BLaER1 treated with 17β-estradiol and CSF1 and Interleukin-3, amounts not matched to agents 10 nM and 100 nM (cell line): ENCODE measurements around the gene TUBB2B.
"Not testable (repeated sequence)": the region's sequence is repeated elsewhere in the genome, so short reads cannot be mapped to it uniquely, and the experiment has no call there.

ENCODE experiments used
- H3K27ac ChIP-seq, 11 experiments: shearing (Covaris generic); formaldehyde crosslinking; 2 replicates each; pipeline ENCODE4 v1.8.1; 2022
- H3K27me3 ChIP-seq, 11 experiments: shearing (Covaris generic); formaldehyde crosslinking; 2 replicates each; pipeline ENCODE4 v1.8.1; 2022
- H3K36me3 ChIP-seq, 11 experiments: shearing (Covaris generic); formaldehyde crosslinking; 2 replicates each; pipeline ENCODE4 v1.8.1; 2022
- H3K4me1 ChIP-seq, 10 experiments: shearing (Covaris generic); formaldehyde crosslinking; 2 replicates each; pipeline ENCODE4 v1.8.1; 2022
- H3K4me2 ChIP-seq, 11 experiments: shearing (Covaris generic); formaldehyde crosslinking; 2 replicates each; pipeline ENCODE4 v1.8.1; 2022
- H3K4me3 ChIP-seq, 10 experiments: shearing (Covaris generic); formaldehyde crosslinking; 2 replicates each; pipeline ENCODE4 v1.8.1; 2022
- H3K9ac ChIP-seq, 11 experiments: shearing (Covaris generic); formaldehyde crosslinking; 2 replicates each; pipeline ENCODE4 v1.8.1; 2022
- H3K9me3 ChIP-seq, 11 experiments: shearing (Covaris generic); formaldehyde crosslinking; replicated peaks in 1 of 11; 2 replicates each; pipeline ENCODE4 v1.8.1; 2022
- H4K20me1 ChIP-seq, 11 experiments: shearing (Covaris generic); formaldehyde crosslinking; 2 replicates each; pipeline ENCODE4 v1.8.1; 2022
- Cebpa-rat ChIP-seq, 11 experiments: shearing (Covaris generic); IDR thresholded peaks; 2 replicates each; pipeline ENCODE4 v1.8.1; 2022

The TUBB2B gene

DNA sequence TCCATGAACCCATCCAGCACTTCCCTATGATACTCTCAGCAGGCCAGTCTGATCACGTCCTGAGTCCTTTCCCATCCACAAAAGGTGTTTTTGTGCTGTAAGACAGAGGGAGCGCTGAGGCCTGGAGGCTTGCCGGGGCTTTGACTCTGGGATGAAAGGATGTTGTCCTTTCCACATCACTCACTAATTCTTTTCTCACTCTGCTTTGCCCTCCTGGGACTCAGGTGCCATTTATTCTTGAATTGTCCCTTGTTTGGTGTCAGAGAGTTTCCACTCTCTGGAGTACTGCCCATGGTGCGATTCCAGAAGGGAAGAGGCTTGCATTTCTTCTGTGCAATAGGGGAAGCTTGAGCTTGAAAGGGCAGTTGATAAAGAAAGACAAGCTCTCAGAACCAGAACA, 15.3 kb upstream of the TUBB2B start:
- Histone ChIP-seq H3K4me2 (no peak overlapping the region), H3K27ac (no peak overlapping the region)
- no peak for TF ChIP-seq Cebpa-rat (IDR thresholded peaks at IDR 0.05)

DNA sequence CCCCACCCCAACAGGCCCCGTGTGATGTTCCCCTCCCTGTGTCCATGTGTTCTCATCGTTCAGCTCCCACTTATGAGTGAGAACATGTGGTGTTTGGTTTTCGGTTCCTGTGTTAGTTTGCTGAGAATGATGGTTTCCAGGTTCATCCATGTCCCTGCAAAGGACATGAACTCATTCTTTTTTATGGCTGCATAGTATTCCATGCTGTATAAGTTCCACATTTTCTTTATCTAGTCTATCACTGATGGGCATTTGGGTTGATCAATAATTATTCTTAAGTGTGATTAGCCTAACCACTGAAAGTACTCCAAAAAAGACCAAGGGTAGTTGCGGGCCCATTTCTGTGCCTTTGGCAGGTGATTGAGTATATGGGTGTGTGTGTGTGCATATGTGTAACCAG, 14.3 kb upstream of the TUBB2B start:
- peaks cover 13 to 23% (median 16%) of the 10 kb centered on the region in 10 experiments for H3K4me1 ChIP-seq
- not testable (repeated sequence) for H3K27ac ChIP-seq, H3K9me3 ChIP-seq, H3K9ac ChIP-seq, H3K4me2 ChIP-seq, H3K4me3 ChIP-seq, H3K36me3 ChIP-seq, H4K20me1 ChIP-seq
- peaks cover 0 to 17% (median 3%) of the 10 kb centered on the region in 11 experiments; a peak in 13 of 22 replicates for H3K27me3 ChIP-seq

More for the DNA sequence above, 15.3 kb upstream of the TUBB2B start:
- Histone ChIP-seq H4K20me1 (no peaks in the 10 kb centered on the region), H3K9me3 (no peaks in the 10 kb centered on the region), H3K4me3 (no peak overlapping the region), H3K9ac (no peak overlapping the region), H3K36me3 (no peaks in the 10 kb centered on the region), H3K4me1 (peaks cover 3 to 12% (median 6%) of the 10 kb centered on the region in 10 experiments), H3K27me3 (peaks cover 0 to 8% (median 0%) of the 10 kb centered on the region in 11 experiments; a peak in 8 of 22 replicates)

DNA sequence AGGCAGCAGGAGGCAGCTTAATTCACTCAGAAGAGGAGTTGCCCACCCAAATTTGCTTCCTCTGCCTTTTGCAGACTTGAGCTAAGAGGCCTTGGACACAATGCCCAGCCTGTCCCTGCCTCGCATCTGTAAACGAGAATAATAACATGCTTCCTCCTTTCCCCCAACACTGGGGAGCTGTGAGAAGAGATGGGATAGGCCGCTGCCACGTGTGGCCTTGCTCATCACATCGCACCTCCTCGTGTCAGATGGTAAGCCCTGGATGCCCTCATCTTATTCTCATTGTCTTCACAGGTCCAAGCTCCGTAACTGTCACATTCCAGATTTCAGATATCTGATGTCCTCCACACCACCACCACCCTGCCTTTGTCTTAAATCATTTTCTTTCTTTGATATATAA, 13.1 kb upstream of the TUBB2B start:
- no peak overlapping the region for H3K9ac ChIP-seq
- H3K27me3 ChIP-seq: peaks cover 0 to 29% (median 11%) of the 10 kb centered on the region in 11 experiments; a peak in 14 of 22 replicates
- no peak overlapping the region for H3K4me3 ChIP-seq
- no peaks in the 10 kb centered on the region for H3K9me3 ChIP-seq
- H3K27ac ChIP-seq: no peak overlapping the region
- no peak overlapping the region for H3K4me2 ChIP-seq
- no peak for TF ChIP-seq Cebpa-rat (IDR thresholded peaks at IDR 0.05)
- H3K36me3 ChIP-seq: no peaks in the 10 kb centered on the region
- peaks cover 18 to 34% (median 24%) of the 10 kb centered on the region in 10 experiments for H3K4me1 ChIP-seq
- H4K20me1 ChIP-seq: no peaks in the 10 kb centered on the region

DNA sequence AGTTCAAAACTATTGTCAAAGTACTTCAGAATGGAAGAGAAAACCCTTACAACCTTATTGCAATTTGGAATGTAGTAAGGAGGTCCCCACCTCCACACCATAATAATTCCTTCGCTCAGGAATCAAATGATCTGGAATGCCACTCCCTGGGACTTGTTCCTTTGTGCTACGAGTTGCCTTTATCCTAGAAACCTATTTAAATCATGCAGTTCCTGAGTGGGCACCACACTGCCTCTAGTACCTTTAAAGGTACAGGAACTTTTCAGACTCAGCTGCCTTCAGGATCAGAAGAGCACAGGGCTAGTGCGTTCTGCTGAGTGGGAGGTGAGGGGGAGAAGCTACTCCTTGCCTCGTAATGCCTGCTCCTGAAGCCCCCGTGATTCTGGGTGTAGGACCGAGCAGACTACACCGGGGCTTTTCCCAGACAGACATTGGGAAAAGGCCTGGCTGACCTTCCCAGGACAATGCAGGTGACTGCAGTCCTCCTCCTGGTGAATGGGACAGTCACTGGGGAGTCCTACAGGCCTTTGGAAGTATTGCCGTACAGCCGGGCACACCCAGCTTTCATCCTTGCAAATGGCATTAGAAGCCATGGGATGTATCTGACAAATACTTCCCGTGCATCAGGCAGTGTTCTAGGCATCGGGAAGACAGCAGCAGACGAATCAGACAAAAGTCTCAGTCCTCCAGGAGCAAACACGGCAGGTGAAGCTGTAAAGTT, 11.8 kb upstream of the TUBB2B start:
- Histone ChIP-seq H4K20me1 (no peaks in the 10 kb centered on the region; a peak in 1 of 22 replicates), H3K27ac (no peak overlapping the region), H3K4me1 (peaks cover 19 to 47% (median 26%) of the 10 kb centered on the region in 10 experiments), H3K9ac (no peak overlapping the region), H3K27me3 (peaks cover 0 to 41% (median 21%) of the 10 kb centered on the region in 11 experiments; a peak in 19 of 22 replicates), H3K4me2 (no peak overlapping the region), H3K9me3 (no peaks in the 10 kb centered on the region), H3K36me3 (no peaks in the 10 kb centered on the region), H3K4me3 (no peak overlapping the region)
- TF ChIP-seq Cebpa-rat (IDR thresholded peaks at IDR 0.05): no peak

DNA sequence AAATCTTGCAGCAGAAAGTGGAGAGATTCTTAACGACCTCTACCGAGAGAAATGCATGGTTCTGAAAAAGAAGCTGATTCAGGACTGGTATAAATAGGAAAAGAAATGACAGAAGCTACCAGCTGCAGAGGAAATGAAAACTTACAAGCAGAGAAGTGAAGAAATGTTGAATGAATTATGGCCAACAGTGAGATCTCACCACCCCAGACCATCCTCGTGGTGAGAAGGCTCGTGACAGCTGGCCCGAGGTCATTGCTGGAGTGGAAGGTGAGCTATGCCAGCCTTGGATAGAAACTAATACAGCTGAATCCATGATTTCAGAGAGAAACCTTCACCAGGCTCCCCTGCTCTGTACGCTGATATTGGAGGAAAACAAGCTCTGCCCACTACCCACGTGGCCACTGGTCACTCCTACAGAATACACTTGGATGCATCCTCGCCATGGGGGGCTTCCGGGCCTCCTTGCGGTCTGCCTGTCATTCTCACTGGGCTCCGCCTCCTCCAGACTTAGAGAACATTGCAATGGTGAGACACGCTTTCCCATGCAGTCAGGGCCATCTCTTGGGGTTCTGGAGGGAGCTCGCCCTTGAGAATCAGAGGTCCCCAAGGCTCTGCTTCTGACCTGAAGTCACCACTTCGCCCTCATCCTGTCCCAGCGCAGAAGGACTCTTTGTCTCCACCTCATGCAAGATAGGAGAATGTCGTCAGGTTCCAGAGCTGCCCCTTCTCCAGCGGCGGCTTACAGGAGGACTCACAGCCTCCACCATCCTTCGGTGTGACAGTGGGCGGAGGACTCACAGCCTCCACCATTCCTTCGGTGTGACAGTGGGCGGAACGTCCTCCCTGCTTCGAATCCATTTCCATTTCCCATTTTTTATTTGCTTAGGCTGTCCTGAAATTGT, 10.6 kb upstream of the TUBB2B start:
- Histone ChIP-seq H3K4me1 (peaks cover 19 to 51% (median 26%) of the 10 kb centered on the region in 10 experiments), H3K4me2 (peak overlapping the region; percentile 31 to 79 (median 62)), H3K9me3 (no peaks in the 10 kb centered on the region), H3K9ac (peak overlapping the region in 3 of 11 experiments; percentile 5 to 47 (median 11); a peak in 3 of 22 replicates), H4K20me1 (no peaks in the 10 kb centered on the region; a peak in 1 of 22 replicates), H3K36me3 (no peaks in the 10 kb centered on the region), H3K4me3 (no peak overlapping the region), H3K27ac (peak overlapping the region in 3 of 11 experiments; percentile 23 to 46 (median 41); a peak in 5 of 22 replicates), H3K27me3 (peaks cover 6 to 53% (median 34%) of the 10 kb centered on the region in 11 experiments)
- TF ChIP-seq Cebpa-rat (IDR thresholded peaks at IDR 0.05): no peak

DNA sequence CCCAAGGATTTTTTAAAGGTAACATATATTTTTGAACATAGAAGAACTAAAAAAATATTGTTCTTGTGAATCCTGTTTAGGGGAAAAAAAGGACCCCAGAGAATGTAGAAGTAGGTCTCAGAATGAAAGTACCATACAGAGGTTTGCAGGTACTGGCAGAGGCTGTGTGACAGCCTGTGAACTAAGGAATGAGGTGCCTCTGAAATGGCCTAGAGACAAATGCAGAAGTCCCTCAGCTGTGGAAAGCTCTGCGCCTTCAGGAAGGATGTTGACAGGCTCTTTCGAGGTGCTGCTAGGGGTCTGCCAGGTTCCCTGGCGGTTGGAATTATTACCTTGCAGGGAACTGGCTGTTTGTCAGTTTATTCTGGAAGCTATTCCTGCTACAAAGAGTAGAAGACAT, 8.6 kb upstream of the TUBB2B start:
- no peaks in the 10 kb centered on the region for H3K36me3 ChIP-seq
- TF ChIP-seq Cebpa-rat (IDR thresholded peaks at IDR 0.05): no peak
- H3K27me3 ChIP-seq: peaks cover 26 to 74% (median 54%) of the 10 kb centered on the region in 11 experiments
- H3K9ac ChIP-seq: no peak overlapping the region
- peaks cover 0 to 16% (median 11%) of the 10 kb centered on the region in 11 experiments; a peak in 12 of 22 replicates for H4K20me1 ChIP-seq
- H3K27ac ChIP-seq: no peak overlapping the region
- no peak overlapping the region for H3K4me3 ChIP-seq
- peak overlapping the region in 9 of 11 experiments; percentile 4 to 79 (median 60); a peak in 7 of 22 replicates for H3K4me2 ChIP-seq
- H3K4me1 ChIP-seq: peaks cover 19 to 51% (median 29%) of the 10 kb centered on the region in 10 experiments
- no peaks in the 10 kb centered on the region; a peak in 1 of 22 replicates for H3K9me3 ChIP-seq

DNA sequence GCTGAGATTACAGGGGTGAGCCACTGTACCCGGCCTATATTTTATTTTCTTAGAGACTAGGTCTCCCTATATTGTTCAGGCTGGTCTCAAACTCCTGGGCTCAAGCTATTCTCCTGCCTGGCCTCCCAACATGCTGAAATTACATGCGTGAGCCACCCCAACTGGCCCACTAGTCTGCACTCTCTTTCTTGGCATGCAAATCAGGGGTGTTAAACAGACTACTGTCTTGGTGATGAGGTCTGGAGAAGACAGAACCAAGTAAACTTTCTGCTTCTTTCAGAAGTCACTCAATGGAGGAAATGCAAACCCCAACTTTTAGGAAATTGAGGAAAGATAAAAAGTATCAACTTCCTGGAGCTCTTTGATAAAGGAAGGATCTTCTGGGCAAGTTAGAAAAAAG, 8.0 kb upstream of the TUBB2B start:
- H3K9ac ChIP-seq: no peak overlapping the region
- H3K4me3 ChIP-seq: no peak overlapping the region
- peaks cover 31 to 79% (median 59%) of the 10 kb centered on the region in 11 experiments for H3K27me3 ChIP-seq
- no peak for TF ChIP-seq Cebpa-rat (IDR thresholded peaks at IDR 0.05)
- H3K9me3 ChIP-seq: no peaks in the 10 kb centered on the region; a peak in 1 of 22 replicates
- peaks cover 19 to 51% (median 30%) of the 10 kb centered on the region in 10 experiments for H3K4me1 ChIP-seq
- no peak overlapping the region for H3K27ac ChIP-seq
- H4K20me1 ChIP-seq: peaks cover 0 to 20% (median 14%) of the 10 kb centered on the region in 11 experiments; a peak in 12 of 22 replicates
- H3K4me2 ChIP-seq: peak overlapping the region in 10 of 11 experiments; percentile 4 to 79 (median 40); a peak in 12 of 22 replicates
- H3K36me3 ChIP-seq: no peaks in the 10 kb centered on the region

DNA sequence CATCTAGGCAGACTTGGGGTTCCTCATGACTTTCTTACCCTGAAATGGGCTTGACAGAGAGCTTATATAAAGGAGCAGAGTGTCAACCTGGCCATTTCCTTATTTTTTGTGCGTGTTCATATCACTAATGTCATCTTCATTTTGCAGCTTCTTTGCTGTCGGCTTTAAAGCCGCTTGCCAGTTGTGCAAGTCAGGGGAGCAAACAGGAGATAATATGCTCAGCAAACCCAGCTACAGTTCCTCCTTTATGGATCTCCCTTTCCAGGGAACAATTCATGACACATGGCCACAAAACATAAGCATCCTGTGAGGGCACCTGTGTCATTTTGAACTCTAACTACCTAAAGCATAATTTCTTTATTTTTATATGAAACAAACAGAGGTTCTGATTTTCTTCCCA, 6.5 kb upstream of the TUBB2B start:
- H3K9ac ChIP-seq: no peak overlapping the region
- H3K27ac ChIP-seq: no peak overlapping the region
- H4K20me1 ChIP-seq: peaks cover 0 to 33% (median 27%) of the 10 kb centered on the region in 11 experiments; a peak in 16 of 22 replicates
- peaks cover 28 to 62% (median 40%) of the 10 kb centered on the region in 10 experiments for H3K4me1 ChIP-seq
- H3K36me3 ChIP-seq: no peaks in the 10 kb centered on the region
- TF ChIP-seq Cebpa-rat (IDR thresholded peaks at IDR 0.05): no peak
- no peak overlapping the region for H3K4me3 ChIP-seq
- peak overlapping the region in 1 of 11 experiments; percentile 33; a peak in 1 of 22 replicates for H3K4me2 ChIP-seq
- H3K9me3 ChIP-seq: no peaks in the 10 kb centered on the region; a peak in 1 of 22 replicates
- peaks cover 47 to 95% (median 75%) of the 10 kb centered on the region in 11 experiments for H3K27me3 ChIP-seq

DNA sequence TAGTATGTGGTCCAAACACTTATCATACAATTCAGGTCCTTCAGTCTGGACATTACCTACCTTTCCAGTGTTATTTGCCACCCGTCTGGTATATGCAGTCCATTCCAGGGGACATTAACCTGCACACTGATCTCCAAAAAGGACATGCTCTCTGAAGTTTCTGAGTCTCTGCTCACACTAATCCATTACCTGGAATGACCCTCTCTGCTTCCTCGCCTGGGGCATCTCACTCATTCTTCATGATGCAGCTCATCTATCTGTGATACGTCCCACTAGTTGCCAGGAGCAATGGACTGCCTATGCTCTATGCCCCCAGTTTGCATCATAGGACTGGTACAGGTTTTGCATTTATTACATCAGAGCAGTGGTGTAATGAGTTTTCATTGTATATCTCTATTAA, 5.9 kb upstream of the TUBB2B start:
- H3K4me2 ChIP-seq: no peak overlapping the region

More for the DNA sequence above, 5.9 kb upstream of the TUBB2B start:
- Histone ChIP-seq H3K4me1 (peaks cover 31 to 60% (median 42%) of the 10 kb centered on the region in 10 experiments), H3K9me3 (no peaks in the 10 kb centered on the region; a peak in 1 of 22 replicates), H4K20me1 (peaks cover 0 to 36% (median 29%) of the 10 kb centered on the region in 11 experiments; a peak in 16 of 22 replicates), H3K27ac (no peak overlapping the region), H3K27me3 (peaks cover 53 to 98% (median 80%) of the 10 kb centered on the region in 11 experiments), H3K4me3 (no peak overlapping the region), H3K36me3 (no peaks in the 10 kb centered on the region), H3K9ac (no peak overlapping the region)
- TF ChIP-seq Cebpa-rat (IDR thresholded peaks at IDR 0.05): no peak
